ENCODE measurements around the gene ASB15. TPM values are rescaled to one million over a fixed set of nuclear protein-coding genes. Genes with fewer than 3 reads are reported as not detected.

ASB15 gene
- total RNA-seq, 1 experiment from 2014 or later: not detected

GRCh38 chr7:123652406-123652805 lies 50.8 kb downstream of the ASB15 start:
- Histone ChIP-seq H3K27ac (ENCODE audit: low read length) (no peak overlapping the region), H3K79me2 (ENCODE audit: low read length) (no peaks in the 10 kb centered on the region), H3K9ac (ENCODE audit: low read length) (no peak overlapping the region), H3K4me3 (ENCODE audit: low read length) (no peak overlapping the region), H4K20me1 (ENCODE audit: low read length) (no peaks in the 10 kb centered on the region), H3K4me1 (ENCODE audit: insufficient read depth, low read length) (peaks cover 4% of the 10 kb centered on the region; the same call in 1 of the 2 replicates), H3F3A (ENCODE audit: low read length, unreplicated experiment) (no peaks in the 10 kb centered on the region), H3K9me2 (replicated peaks; ENCODE audit: low read length) (no peaks in the 10 kb centered on the region), H3K4me2 (ENCODE audit: low read length) (no peak overlapping the region), H3K27me3 (ENCODE audit: low read length) (no peaks in the 10 kb centered on the region), H3K36me3 (ENCODE audit: low read depth, low read length) (no peaks in the 10 kb centered on the region), H2AFZ (ENCODE audit: low read length) (no peak overlapping the region), H3K9me3 (ENCODE audit: low read length) (no peaks in the 10 kb centered on the region)
- intact Hi-C loops (cut with micrococcal nuclease): no loop called here
- TF ChIP-seq CTCF (conservative IDR thresholded peaks at IDR 0.05; ENCODE audit: low read depth, low read length) (no peak), EZH2phosphoT487 (IDR thresholded peaks at IDR 0.05; ENCODE audit: borderline replicate concordance, low read length) (no peak), EZH2 (IDR thresholded peaks at IDR 0.05; ENCODE audit: low read length, unreplicated experiment) (no peak)
- ChIA-PET CTCF (no interaction called here), POLR2A (ENCODE audit: unreplicated experiment) (interaction anchor here (0.6 kb wide), 1 partner anchor 422 kb away, joined by 7 read pairs; no protein-coding TSS in a partner anchor)
- no peak for ATAC-seq
- no TSS peak for BruUV-seq (replicated peaks)
- DNase-seq: no peak

GRCh38 chr7:123653162-123653561 lies 51.5 kb downstream of the ASB15 start:
- BruUV-seq (replicated peaks): no TSS peak
- POLR2A ChIA-PET (ENCODE audit: unreplicated experiment): interaction anchor here (0.6 kb wide), 1 partner anchor 421 kb away, joined by 7 read pairs; no protein-coding TSS in a partner anchor

More at GRCh38 chr7:123653162-123653561, 51.5 kb downstream of the ASB15 start:
- no peak overlapping the region for H3K27ac ChIP-seq (ENCODE audit: low read length)
- no peak overlapping the region for H2AFZ ChIP-seq (ENCODE audit: low read length)
- H3K9ac ChIP-seq (ENCODE audit: low read length): no peak overlapping the region
- TF ChIP-seq EZH2phosphoT487 (IDR thresholded peaks at IDR 0.05; ENCODE audit: borderline replicate concordance, low read length): no peak
- no peak for TF ChIP-seq EZH2 (IDR thresholded peaks at IDR 0.05; ENCODE audit: low read length, unreplicated experiment)
- TF ChIP-seq CTCF (conservative IDR thresholded peaks at IDR 0.05; ENCODE audit: low read depth, low read length): no peak
- H3K9me3 ChIP-seq (ENCODE audit: low read length): no peaks in the 10 kb centered on the region
- H4K20me1 ChIP-seq (ENCODE audit: low read length): no peaks in the 10 kb centered on the region
- no peak overlapping the region for H3K4me3 ChIP-seq (ENCODE audit: low read length)
- H3K27me3 ChIP-seq (ENCODE audit: low read length): no peaks in the 10 kb centered on the region
- no peaks in the 10 kb centered on the region for H3K79me2 ChIP-seq (ENCODE audit: low read length)
- DNase-seq (no peak), ATAC-seq (no peak)
- H3K9me2 ChIP-seq (replicated peaks; ENCODE audit: low read length): no peaks in the 10 kb centered on the region
- no peak overlapping the region for H3K4me2 ChIP-seq (ENCODE audit: low read length)
- H3K36me3 ChIP-seq (ENCODE audit: low read depth, low read length): no peaks in the 10 kb centered on the region
- H3F3A ChIP-seq (ENCODE audit: low read length, unreplicated experiment): no peaks in the 10 kb centered on the region
- CTCF ChIA-PET: no interaction called here
- intact Hi-C loops (cut with micrococcal nuclease): no loop called here
- no peaks in the 10 kb centered on the region; the same call in 1 of the 2 replicates for H3K4me1 ChIP-seq (ENCODE audit: insufficient read depth, low read length)

Measured in PC-3 (cell line).